Measurements from ENCODE around the gene TMED4. TPM values are rescaled to one million over a fixed set of nuclear protein-coding genes. Genes with fewer than 3 reads are reported as not detected.

The TMED4 gene
- total and polyA plus RNA-seq, 2 donors (not counting 3 experiments of a cell fraction or from before 2014, with no cell fraction given), result 63.4 to 89.7 TPM

GRCh38 chr7:44608916-44609648 lies 27.1 kb upstream of the TMED4 start:
- CTCF ChIA-PET, result no interaction called here
- H3K9me3 ChIP-seq (replicated peaks; ENCODE audit: control insufficient read depth, insufficient read depth, low read length), result no peaks in the 10 kb centered on the region
- TF ChIP-seq GATA2 (IDR thresholded peaks at IDR 0.05; ENCODE audit: insufficient read depth, insufficient read length, low read depth, low read length) (no peak), MYC (IDR thresholded peaks at IDR 0.05; ENCODE audit: low read depth, low read length) (no peak), POLR2AphosphoS5 (IDR thresholded peaks at IDR 0.05; ENCODE audit: insufficient read depth, low read depth, low read length) (no peak), CTCF (IDR thresholded peaks at IDR 0.05; ENCODE audit: extremely low read depth in 1 of 2, insufficient read depth in 1 of 2, low read depth in 1 of 2, low read length in 2 of 2) (no peak), JUN (IDR thresholded peaks at IDR 0.05; ENCODE audit: borderline replicate concordance, insufficient read depth, insufficient read length, low read depth) (no peak), EZH2 (IDR thresholded peaks at IDR 0.05; ENCODE audit: borderline replicate concordance, low read depth, low read length, severe bottlenecking) (no peak), FOS (IDR thresholded peaks at IDR 0.05; ENCODE audit: borderline replicate concordance, insufficient read depth, low read length) (no peak), POLR2A (IDR thresholded peaks at IDR 0.05; ENCODE audit: low read depth, low read length) (no peak), MAX (IDR thresholded peaks at IDR 0.05; ENCODE audit: insufficient read depth, insufficient read length) (no peak)
- no peaks in the 10 kb centered on the region for H3K36me3 ChIP-seq (ENCODE audit: control insufficient read depth in 2 of 2, extremely low read depth in 1 of 2, insufficient read depth in 2 of 2, low read length in 2 of 2)
- BruUV-seq (replicated peaks), result no TSS peak
- POLR2A ChIA-PET, result interaction anchor here (0.6 to 0.9 kb wide), 3 partner anchors 14 to 195 kb away, joined by 3 to 8 read pairs (median 4); no protein-coding TSS in a partner anchor
- no peaks in the 10 kb centered on the region for H3K27me3 ChIP-seq (ENCODE audit: control insufficient read depth in 2 of 2, insufficient read depth in 2 of 2, low read length in 2 of 2)
- H3K4me3 ChIP-seq (replicated peaks in 1 of 3; ENCODE audit: insufficient read depth in 1 of 3, low read depth in 1 of 3, low read length in 3 of 3), result no peak overlapping the region
- H3K9me1 ChIP-seq (replicated peaks; ENCODE audit: control insufficient read depth, extremely low read depth, insufficient read depth, low read length), result no peaks in the 10 kb centered on the region
- H3K27ac ChIP-seq (ENCODE audit: insufficient read depth, low read depth, low read length), result no peak overlapping the region
- FAIRE-seq, result no peak
- peaks cover 11% of the 10 kb centered on the region for H3K4me1 ChIP-seq (ENCODE audit: control insufficient read depth, extremely low read depth, insufficient read depth, low read length)
- H2AFZ ChIP-seq (ENCODE audit: low read depth, low read length), result no peak overlapping the region
- no peak for DNase-seq (ENCODE audit: low read depth, low spot score)
- no peak overlapping the region for H3K4me2 ChIP-seq (ENCODE audit: insufficient read depth, low read length)
- no peak overlapping the region for H3K9ac ChIP-seq (replicated peaks; ENCODE audit: extremely low read depth, insufficient read depth, low read length)
- H4K20me1 ChIP-seq (replicated peaks; ENCODE audit: control insufficient read depth, extremely low read depth, insufficient read depth, low read length), result no peaks in the 10 kb centered on the region
- intact Hi-C loops (cut with micrococcal nuclease) (no loop called here), dilution Hi-C loops (cut with MboI; ENCODE audit: extremely low pct_ligation_motif_present, low sequenced_read_pairs) (no loop called here)
- peaks cover 64% of the 10 kb centered on the region for H3K79me2 ChIP-seq (ENCODE audit: control insufficient read depth, insufficient read depth, low read length)
